ENCODE results near the gene PARP12. TPM values are rescaled to one million over a fixed set of nuclear protein-coding genes. Genes with fewer than 3 reads are reported as not detected.

Gene PARP12
- total and polyA plus RNA-seq, 9 of the 15 experiments (the other 6 are each of a cell fraction or from before 2014, with no cell fraction given), result 4.6 to 40.4 (median 23.5) TPM

DNA sequence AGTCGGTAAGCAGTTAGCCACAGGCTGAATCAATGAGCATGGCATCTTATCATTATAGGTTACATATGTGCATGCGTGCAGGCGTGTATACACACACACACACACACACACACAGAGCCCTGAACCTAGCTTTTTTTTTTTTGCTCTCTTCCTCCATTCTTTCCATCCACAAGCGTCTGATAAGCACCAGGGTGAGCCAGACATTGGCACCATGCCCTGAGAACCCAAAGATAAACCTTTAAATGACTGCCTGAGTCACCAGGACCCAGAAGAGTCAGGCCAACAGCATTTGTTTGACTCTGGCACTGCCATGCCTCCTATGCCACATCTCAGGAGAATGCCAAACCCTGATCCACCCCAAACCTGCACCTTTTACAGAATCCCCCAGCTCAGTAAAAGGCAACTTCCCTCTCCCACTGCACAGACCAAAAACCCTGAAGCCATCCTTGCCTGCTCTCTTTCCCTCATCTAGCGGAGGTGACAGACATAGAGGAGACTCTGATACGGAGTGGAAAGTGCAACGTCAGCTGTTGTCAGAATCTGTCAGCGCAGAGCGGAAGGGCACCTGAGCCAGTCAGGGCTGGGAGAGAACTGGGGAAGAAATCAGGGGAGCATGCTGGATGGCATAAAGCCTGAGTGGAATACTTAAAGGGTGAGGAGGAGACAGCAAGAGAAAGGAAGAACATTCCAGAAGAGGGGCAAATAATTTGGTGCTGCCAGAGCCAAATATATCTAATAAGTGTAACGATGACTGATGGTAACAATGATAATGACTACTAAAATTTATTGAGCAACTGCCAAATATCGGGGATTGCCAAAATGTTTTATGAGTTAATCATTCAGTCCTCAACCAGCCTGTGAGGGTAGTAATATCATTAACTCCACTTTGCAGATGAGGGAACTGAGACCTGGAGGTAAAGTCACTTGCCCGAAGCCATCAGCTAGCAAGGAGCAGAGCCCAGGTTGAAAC lies 3.2 kb downstream of the PARP12 start (continued):
- TF ChIP-seq, protein P1, sequence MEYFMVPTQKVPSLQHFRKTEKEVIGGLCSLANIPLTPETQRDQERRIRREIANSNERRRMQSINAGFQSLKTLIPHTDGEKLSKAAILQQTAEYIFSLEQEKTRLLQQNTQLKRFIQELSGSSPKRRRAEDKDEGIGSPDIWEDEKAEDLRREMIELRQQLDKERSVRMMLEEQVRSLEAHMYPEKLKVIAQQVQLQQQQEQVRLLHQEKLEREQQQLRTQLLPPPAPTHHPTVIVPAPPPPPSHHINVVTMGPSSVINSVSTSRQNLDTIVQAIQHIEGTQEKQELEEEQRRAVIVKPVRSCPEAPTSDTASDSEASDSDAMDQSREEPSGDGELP (CRISPR knock-in tag; IDR thresholded peaks at IDR 0.05; ENCODE audit: borderline replicate concordance), result peak; percentile 42; the same call in 1 of the 2 replicates
- TF ChIP-seq HINFP (tag; conservative IDR thresholded peaks at IDR 0.05; ENCODE audit: low read depth) (0 out of 2 replicates have a peak, but pooled peaks have one; percentile 36), RFX7 (CRISPR knock-in tag; IDR thresholded peaks at IDR 0.05) (no peak), TAL1 (IDR thresholded peaks at IDR 0.05) (no peak)
- TF ChIP-seq, protein P2, sequence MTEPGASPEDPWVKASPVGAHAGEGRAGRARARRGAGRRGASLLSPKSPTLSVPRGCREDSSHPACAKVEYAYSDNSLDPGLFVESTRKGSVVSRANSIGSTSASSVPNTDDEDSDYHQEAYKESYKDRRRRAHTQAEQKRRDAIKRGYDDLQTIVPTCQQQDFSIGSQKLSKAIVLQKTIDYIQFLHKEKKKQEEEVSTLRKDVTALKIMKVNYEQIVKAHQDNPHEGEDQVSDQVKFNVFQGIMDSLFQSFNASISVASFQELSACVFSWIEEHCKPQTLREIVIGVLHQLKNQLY (CRISPR knock-in tag; conservative IDR thresholded peaks at IDR 0.05), result no peak

All from K562 (cell line).